ENCODE results near the gene TSFM. TPM values are rescaled to one million over a fixed set of nuclear protein-coding genes. Genes with fewer than 3 reads are reported as not detected.

TSFM gene
- total RNA-seq, 2 experiments from 2014 or later = 25.8 to 26.9 TPM

DNA sequence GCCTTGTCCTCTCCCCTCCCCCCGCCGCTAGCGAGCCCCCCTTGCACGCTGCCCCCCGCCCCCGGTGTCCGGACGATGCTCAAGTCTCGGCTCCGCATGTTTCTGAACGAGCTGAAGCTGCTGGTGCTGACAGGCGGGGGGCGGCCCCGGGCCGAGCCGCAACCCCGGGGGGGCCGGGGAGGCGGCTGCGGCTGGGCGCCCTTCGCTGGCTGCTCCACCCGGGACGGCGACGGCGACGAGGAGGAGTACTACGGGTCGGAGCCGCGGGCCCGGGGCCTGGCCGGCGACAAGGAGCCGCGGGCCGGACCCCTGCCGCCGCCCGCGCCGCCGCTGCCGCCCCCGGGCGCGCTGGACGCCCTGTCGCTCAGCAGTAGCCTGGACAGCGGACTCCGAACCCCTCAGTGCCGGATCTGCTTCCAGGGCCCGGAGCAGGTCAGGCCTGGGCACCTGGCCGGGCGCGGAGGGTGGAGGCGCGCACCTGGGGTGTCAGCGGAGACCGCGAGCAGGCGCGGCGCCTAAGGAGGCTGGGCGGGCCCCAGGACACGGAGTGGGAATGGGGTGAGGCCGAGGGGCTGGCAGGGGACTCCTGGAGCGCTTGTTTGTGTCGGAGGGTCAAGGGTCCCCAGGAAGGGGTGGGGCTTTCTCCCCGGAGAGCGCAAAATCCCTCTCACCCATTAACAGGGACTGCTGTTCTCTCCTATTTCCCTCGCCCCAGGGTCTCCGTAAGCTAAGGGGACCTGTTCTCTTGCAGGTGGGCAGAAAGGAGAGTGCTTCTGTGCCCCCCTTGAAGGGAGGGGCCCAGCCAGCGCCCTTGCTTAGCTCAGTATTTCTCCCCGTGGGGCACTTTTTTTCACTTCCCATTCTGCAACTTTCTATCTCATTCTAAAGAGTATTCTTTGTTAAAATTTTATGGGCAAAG is 26.9 kb upstream of the TSFM start:
- no peaks in the 10 kb centered on the region for H3K27me3 ChIP-seq (ENCODE audit: control insufficient read depth in 1 of 2, insufficient read depth in 2 of 2, low read length in 2 of 2)
- H3K27me3 Mint-ChIP-seq = no peaks in the 10 kb centered on the region
- DNase-seq (peak in 10 of 14 experiments; percentile 29 to 78 (median 43)), ATAC-seq (ENCODE audit: poor library complexity) (no peak)
- H3K27ac ChIP-seq (ENCODE audit: low read depth in 1 of 2, low read length in 2 of 2) = peak overlapping the region in 1 of 2 donors; percentile 63
- H3K9me3 Mint-ChIP-seq = no peaks in the 10 kb centered on the region
- POLR2A ChIA-PET = interaction anchor here (0.6 to 4.1 kb wide), 10 partner anchors 11 to 141 kb away, joined by 3 to 28 read pairs (median 8); partner anchors contain the start of genes CTDSP2, CYP27B1, EEF1AKMT3 and METTL1
- peaks cover 68% of the 10 kb centered on the region for H3K4me1 Mint-ChIP-seq (ENCODE audit: low read depth)
- H3K4me3 ChIP-seq (ENCODE audit: low read length) = peak overlapping the region; percentile 61
- intact Hi-C loops (cut with DNase I, micrococcal nuclease) = loop anchor here (1.0 to 5.0 kb wide), 4 partner anchors 10 to 77 kb away; partner anchors contain the start of gene TSFM (in 1 of the 2)
- H3K4me3 Mint-ChIP-seq = peak overlapping the region; percentile 92
- TF ChIP-seq, protein P1, sequence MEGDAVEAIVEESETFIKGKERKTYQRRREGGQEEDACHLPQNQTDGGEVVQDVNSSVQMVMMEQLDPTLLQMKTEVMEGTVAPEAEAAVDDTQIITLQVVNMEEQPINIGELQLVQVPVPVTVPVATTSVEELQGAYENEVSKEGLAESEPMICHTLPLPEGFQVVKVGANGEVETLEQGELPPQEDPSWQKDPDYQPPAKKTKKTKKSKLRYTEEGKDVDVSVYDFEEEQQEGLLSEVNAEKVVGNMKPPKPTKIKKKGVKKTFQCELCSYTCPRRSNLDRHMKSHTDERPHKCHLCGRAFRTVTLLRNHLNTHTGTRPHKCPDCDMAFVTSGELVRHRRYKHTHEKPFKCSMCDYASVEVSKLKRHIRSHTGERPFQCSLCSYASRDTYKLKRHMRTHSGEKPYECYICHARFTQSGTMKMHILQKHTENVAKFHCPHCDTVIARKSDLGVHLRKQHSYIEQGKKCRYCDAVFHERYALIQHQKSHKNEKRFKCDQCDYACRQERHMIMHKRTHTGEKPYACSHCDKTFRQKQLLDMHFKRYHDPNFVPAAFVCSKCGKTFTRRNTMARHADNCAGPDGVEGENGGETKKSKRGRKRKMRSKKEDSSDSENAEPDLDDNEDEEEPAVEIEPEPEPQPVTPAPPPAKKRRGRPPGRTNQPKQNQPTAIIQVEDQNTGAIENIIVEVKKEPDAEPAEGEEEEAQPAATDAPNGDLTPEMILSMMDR (IDR thresholded peaks at IDR 0.05) = no peak
- H3K9me3 ChIP-seq (ENCODE audit: control insufficient read depth in 1 of 2, insufficient read depth in 1 of 2, low read length in 2 of 2) = no peaks in the 10 kb centered on the region
- H3K36me3 ChIP-seq (ENCODE audit: insufficient read depth, low read length) = peaks cover 18% of the 10 kb centered on the region
- H3K4me1 ChIP-seq (ENCODE audit: insufficient read depth, low read length) = peaks cover 60% of the 10 kb centered on the region
- peak overlapping the region; percentile 93 for H3K27ac Mint-ChIP-seq
- CTCF ChIA-PET = interaction anchor here (1.0 to 2.5 kb wide), 12 partner anchors 8 to 172 kb away, joined by 3 to 20 read pairs (median 8); partner anchors contain the start of genes CYP27B1, EEF1AKMT3, METTL1 and TSFM
- peaks cover 50% of the 10 kb centered on the region for H3K36me3 Mint-ChIP-seq (ENCODE audit: low read depth)

DNA sequence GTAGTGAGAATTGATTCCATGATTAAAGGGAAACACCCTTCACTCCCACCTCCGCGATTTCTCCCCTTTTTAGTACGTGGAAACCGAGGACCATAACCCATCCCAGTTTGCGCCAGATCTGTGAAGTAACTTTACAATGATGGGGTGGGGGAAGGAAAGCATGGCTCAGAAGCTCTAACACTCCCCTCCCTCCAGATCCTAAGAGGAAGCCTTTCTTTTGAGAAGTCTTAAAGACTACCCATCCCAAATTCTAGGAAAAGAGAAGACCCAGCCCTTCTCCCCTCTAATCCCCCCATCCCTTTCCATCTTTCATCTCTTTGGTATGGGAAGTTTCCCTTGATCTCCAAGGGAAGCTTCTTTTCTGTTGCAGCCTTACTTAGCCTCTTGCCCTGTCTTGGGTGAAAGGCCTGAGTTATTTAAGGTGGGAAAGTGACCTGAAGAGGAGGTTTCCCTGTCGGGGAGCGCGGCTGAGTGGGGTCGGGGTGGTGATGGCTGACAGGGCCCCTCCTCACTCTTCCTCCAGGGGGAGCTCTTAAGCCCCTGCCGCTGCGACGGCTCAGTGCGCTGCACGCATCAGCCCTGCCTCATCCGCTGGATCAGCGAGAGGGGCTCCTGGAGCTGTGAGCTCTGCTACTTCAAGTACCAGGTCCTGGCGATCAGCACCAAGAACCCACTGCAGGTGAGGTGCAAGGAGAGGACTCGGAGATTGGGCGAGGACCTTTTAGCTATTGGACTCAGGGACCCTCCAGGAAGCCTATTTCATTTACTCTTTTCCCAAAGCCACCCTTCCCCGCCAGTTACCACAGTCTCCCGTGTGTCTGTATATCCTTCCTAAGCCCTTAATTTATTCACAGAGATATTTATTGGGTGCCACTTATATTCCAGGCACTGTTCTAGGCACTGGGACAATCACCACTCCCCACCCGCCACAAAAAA is 25.9 kb upstream of the TSFM start:
- ATAC-seq (ENCODE audit: poor library complexity) = peak; percentile 15
- intact Hi-C loops (cut with DNase I, micrococcal nuclease) = loop anchor here (1.0 to 5.0 kb wide), 5 partner anchors 9 to 76 kb away; partner anchors contain the start of gene TSFM (in 1 of the 2)
- ChIA-PET CTCF (interaction anchor here (0.9 to 2.5 kb wide), 16 partner anchors 9 to 173 kb away, joined by 3 to 20 read pairs (median 6); partner anchors contain the start of genes CYP27B1, EEF1AKMT3, METTL1 and TSFM), POLR2A (interaction anchor here (1.2 to 4.1 kb wide), 9 partner anchors 10 to 140 kb away, joined by 3 to 28 read pairs (median 9); partner anchors contain the start of genes CTDSP2, CYP27B1, EEF1AKMT3 and METTL1)
- peaks cover 58% of the 10 kb centered on the region for H3K4me1 Mint-ChIP-seq (ENCODE audit: low read depth)
- H3K36me3 ChIP-seq (ENCODE audit: insufficient read depth, low read length) = peaks cover 17% of the 10 kb centered on the region
- H3K27me3 Mint-ChIP-seq = no peaks in the 10 kb centered on the region
- H3K9me3 Mint-ChIP-seq = no peaks in the 10 kb centered on the region
- H3K4me3 ChIP-seq (ENCODE audit: low read length) = peak overlapping the region; percentile 61
- H3K9me3 ChIP-seq (ENCODE audit: control insufficient read depth in 1 of 2, insufficient read depth in 1 of 2, low read length in 2 of 2) = no peaks in the 10 kb centered on the region
- TF ChIP-seq, protein P1 (IDR thresholded peaks at IDR 0.05) = peak; percentile 69
- H3K27ac ChIP-seq (ENCODE audit: low read depth in 1 of 2, low read length in 2 of 2) = peak overlapping the region in 1 of 2 donors; percentile 63
- peak; percentile 57 to 86 (median 66) for DNase-seq
- peaks cover 40% of the 10 kb centered on the region for H3K36me3 Mint-ChIP-seq (ENCODE audit: low read depth)
- peak overlapping the region; percentile 92 for H3K4me3 Mint-ChIP-seq
- peaks cover 51% of the 10 kb centered on the region for H3K4me1 ChIP-seq (ENCODE audit: insufficient read depth, low read length)
- peak overlapping the region; percentile 93 for H3K27ac Mint-ChIP-seq
- no peaks in the 10 kb centered on the region for H3K27me3 ChIP-seq (ENCODE audit: control insufficient read depth in 1 of 2, insufficient read depth in 2 of 2, low read length in 2 of 2)

Measured in CD4-positive, alpha-beta T cell (primary cell).